Breast epithelium (tissue), 3 donors: Measurements from ENCODE around the gene WDR91.

ENCODE experiments used
- POLR2A ChIP-seq: fragments of 450-650 bp; IDR thresholded peaks from one replicate; pipeline ENCODE4 v1.6.1; 2016; ENCODE audit warnings: antibody characterized with exemption, mild to moderate bottlenecking, moderate library complexity
- POLR2AphosphoS5 ChIP-seq, 3 donors: sonication (generic); formaldehyde crosslinking; IDR thresholded peaks; one replicate each; pipeline ENCODE4 v1.6.1; 2017; ENCODE audit warnings: antibody characterized with exemption in 3 of 3
- TF ChIP-seq, protein P1 (sequence below), 3 donors: fragments of 450-650 bp; IDR thresholded peaks; one replicate each; pipeline ENCODE4 v1.5.1; 2016 to 2017; ENCODE audit warnings: antibody characterized with exemption in 3 of 3, mild to moderate bottlenecking in 3 of 3, moderate library complexity in 3 of 3

DNA sequence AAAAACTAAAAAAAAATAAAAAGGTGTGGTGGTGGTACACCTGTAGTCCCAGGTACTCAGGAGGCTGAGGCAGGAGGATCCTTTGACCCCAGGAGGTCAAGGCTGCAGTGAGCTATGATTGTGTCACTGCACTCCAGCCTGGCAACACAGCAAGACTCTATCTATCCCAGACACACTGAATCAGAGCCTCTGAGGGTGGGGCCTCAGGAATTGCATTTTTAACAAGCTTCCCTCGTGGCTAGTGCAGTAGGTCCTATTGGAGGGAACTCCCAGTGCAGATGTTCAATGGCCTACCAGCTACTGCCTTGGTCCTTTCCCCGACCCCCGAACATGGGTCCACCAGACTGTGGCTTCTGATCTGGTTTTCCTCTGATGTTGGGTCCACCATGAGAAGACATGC is 37.2 kb upstream of the WDR91 start:
- TF ChIP-seq, protein P1, sequence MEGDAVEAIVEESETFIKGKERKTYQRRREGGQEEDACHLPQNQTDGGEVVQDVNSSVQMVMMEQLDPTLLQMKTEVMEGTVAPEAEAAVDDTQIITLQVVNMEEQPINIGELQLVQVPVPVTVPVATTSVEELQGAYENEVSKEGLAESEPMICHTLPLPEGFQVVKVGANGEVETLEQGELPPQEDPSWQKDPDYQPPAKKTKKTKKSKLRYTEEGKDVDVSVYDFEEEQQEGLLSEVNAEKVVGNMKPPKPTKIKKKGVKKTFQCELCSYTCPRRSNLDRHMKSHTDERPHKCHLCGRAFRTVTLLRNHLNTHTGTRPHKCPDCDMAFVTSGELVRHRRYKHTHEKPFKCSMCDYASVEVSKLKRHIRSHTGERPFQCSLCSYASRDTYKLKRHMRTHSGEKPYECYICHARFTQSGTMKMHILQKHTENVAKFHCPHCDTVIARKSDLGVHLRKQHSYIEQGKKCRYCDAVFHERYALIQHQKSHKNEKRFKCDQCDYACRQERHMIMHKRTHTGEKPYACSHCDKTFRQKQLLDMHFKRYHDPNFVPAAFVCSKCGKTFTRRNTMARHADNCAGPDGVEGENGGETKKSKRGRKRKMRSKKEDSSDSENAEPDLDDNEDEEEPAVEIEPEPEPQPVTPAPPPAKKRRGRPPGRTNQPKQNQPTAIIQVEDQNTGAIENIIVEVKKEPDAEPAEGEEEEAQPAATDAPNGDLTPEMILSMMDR (IDR thresholded peaks at IDR 0.05): no peak
- TF ChIP-seq POLR2A (no peak), POLR2AphosphoS5 (IDR thresholded peaks at IDR 0.05) (no peak)
